Left renal pelvis (tissue), 4 donors: ENCODE measurements around the gene ALG14. TPM values are rescaled to one million over a fixed set of nuclear protein-coding genes. Genes with fewer than 3 reads are reported as not detected.

Experiments
- DNase-seq, 4 donors: peaks; one replicate each; pipeline ENCODE4 v3.0.0-alpha.2; 2013; ENCODE audit warnings: low read depth in 4 of 4, low spot score in 3 of 4
- polyA plus RNA-seq, 4 donors: library from polyadenylated mRNA; unstranded; fragments of 120-200 nt; gene quantifications; one replicate each; pipeline ENCODE4 v1.2.1, GENCODE V29; 2013; ENCODE audit not compliant: insufficient read length in 4 of 4

The ALG14 gene
- polyA plus RNA-seq, 4 donors, result 11.0 to 18.1 (median 13.3) TPM

DNA sequence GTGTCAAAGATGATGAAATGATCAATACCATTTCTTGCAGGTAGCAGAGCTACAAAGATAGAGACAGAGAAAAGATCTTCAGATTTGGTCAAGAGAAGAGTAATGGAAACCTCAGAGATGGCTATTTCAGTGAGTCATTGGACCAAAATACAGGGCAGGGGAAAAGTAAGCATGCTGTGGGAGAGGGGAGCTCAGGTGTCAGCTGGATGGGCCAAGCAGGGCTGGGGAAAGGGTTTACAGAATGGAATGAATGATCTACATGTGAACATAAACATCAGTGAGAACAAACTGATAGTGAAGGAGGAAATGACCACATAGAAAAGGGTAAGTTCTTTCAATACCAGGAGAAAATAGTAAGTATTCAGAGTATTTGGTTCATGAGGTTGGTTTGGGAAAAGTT is 84.4 kb downstream of the ALG14 start:
- no peak for DNase-seq

DNA sequence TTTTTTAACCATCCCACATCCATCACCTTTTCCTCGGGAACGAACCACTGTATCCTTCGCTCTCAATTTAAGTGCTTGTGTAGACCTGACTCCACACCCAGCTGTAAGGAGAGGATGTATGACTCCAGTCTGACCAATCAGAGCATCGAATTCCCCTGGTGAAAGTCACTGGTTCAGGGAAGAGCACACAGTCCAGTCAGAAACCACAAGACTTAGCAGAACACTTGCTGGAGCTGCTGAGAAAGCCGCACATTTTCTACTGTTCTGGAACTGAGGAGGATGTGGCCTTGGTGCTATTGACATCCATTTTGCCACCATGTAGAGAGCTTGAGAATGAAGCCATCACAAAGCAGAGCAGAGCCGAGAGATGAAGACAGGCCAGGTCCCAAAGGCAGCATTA is 86.0 kb downstream of the ALG14 start:
- no peak for DNase-seq

DNA sequence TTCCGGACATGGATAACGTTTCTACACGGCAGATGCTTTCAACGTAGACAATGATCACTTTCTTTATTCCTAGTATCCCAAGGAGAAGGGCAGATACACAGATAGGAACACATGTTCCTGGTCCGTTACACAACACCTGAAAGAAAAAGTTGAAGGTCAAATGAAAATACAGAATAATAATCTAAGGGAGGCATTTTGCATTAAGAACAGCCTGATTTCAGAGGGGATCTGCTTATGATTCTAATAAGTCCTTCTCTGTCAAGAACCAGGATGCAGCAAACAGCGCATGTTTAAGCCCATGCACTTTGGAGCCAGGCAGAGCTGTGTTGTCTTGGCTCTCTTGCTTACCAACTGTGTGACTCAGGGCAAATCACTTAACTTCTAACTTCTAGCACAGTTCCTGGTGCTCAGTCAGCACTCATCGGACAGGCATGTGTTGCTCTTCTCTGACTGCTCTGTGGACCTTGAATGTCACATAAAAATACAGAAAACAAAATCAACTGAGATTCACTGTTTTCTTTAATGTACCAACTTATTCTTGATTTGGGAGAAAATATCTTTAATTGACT is 89.5 kb downstream of the ALG14 start:
- no peak for DNase-seq

DNA sequence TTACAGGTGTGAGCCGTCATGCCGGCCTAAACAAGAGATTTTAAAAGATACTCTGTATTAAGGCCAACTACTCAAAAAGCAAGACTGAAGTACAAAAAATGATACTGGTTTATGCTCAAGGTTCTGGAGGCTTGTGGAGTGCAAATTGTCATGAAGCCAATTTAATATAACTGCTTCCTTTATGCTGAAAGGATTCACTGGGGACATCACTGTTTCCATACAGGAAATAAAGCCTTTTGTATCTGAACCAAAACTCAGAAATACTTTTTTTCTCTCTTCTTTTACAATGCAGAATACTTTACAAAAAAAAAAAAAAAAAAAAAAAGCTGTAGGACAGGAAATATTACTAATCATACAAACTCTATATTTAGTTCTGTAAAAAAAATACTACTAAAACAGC is 90.4 kb downstream of the ALG14 start:
- DNase-seq, result no peak

GRCh38 chr1:94981575-94981973 is 91.2 kb downstream of the ALG14 start:
- DNase-seq, result no peak

- no peak for DNase-seq
Observed at GRCh38 chr1:94980582-94981574, 91.9 kb downstream of the ALG14 start.

DNA sequence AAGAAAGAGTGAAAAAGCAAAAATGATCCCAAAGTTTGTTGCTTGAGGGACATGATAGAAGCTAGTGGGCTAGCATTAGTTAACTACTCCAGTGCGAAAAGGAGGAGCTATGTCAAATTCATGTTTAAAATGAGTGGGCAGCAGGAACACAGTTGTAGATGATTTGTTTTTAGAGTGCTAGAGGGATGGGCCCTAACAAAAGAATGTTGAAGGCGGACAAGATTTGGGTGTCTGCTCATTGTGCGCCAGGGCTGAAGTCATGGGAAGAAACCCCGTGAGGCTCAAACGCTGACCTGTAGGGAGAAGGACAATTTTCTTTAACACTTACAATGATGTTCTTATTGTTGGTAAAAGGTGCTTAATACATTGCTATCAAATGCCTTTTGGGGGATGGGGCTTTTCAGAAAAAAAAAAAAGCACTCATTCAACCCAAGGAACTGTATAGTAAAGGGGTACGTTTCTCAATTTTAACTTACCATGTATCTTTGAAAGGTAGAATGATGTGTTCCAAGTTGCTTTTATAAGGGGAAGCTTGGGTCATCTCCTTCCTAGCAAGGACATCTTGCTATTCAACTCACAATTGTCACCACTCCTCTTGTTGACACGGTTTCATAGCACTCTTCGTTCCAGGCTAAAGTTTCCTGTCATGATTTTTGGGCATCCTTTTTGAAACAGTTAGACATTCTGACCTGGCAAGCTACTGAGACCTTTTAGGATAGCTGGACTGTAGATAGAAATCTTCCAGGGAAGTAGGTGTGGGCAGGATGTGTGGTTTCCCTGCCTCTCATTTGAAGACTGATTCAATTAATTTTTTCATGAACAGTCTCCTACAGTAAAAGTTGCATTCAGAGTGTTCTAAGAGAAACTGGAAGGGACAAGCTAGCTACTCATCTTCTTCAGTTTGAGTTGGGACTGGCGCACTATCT is 92.8 kb downstream of the ALG14 start:
- DNase-seq, result no peak

DNA sequence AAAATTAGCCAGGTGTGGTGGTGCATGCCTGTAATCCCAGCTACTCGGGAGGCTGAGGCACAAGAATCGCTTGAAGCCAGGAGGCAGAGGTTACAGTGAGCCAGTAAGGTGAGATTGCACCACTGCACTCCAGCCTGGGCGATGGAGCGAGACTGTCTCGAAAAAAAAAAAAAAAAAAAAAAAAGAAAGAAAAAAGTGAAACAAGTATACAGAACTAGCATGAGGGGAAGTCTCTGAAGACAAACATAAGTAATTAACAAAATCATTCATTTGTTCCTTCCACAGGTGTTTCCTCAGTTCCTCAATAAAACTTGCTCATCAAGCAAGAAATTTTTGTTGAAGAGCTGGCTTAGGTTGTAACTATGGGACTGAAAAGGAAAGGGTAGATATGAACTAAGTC is 93.6 kb downstream of the ALG14 start:
- no peak for DNase-seq

- no peak for DNase-seq
Observed at GRCh38 chr1:94978401-94978800, 94.3 kb downstream of the ALG14 start.

GRCh38 chr1:94976971-94977548 is 95.7 kb downstream of the ALG14 start:
- DNase-seq, result no peak

DNA sequence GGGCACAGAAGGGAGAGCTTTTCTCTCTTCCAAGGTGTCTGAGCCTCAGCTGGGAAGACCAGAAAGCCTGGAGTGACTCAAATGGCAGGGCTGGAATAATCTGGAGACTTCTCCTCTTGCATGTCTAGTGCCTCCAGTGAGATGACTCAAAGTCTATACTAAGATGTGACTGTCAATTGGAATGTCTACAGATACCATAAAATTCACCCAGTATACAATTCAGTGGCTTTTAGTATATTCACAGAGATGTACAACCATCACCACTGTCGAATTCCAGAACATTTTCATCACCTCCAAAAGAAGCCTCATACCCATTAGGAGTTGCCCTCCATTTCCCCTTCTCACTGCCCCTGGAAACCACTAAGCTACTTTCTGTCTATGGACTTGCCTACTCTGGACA is 97.9 kb downstream of the ALG14 start:
- no peak for DNase-seq

GRCh38 chr1:94974241-94974640 is 98.5 kb downstream of the ALG14 start:
- DNase-seq, result no peak

DNA sequence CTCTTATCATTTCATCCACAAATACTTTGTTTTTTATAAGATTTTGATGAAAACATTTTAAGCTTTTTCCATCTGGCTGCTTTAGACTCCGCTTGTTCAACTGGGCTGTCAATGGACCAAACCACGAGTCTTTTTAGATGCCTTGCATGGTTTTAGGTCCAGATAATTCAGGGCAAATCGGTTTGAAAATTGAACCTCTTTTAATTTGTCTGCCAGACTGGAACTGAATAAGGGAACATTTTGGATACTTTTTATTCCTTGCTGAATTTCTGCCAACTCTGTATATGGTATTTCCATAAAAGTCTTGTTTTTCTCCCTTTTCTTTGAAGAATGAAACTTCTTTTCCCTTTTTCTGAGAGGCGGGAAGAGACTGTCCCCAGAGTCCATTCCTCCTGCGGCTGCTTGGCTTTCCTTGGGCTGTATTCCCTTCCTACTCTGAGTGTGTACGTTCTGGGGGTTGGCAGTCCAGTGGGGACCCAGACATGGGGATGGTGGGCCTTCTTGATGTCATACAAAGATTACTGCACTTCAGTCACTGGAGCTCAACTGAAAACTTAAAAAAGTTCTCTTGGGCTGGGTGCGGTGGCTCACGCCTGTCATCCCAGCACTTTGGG is 99.3 kb downstream of the ALG14 start:
- no peak for DNase-seq

- no peak for DNase-seq
Observed at GRCh38 chr1:94971491-94971924, 101.2 kb downstream of the ALG14 start.

DNA sequence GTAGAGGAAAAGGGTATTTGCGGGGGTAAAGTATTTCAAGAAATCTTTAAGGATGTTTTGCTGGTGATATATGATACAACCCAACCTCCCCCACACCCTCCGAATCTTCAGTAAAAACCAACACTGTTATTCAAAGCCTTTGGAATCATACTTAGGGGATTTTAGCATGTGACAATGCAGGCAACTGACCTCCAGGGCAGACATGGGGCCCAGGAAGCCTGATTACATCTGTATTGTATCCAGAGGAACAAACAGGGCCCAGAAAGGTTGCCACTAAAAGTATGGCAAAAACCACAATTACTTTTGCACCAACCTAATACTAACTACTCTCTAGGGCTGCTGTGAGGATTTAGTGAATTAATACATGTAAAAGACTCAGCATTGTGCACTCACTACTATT is 102.0 kb downstream of the ALG14 start:
- DNase-seq, result no peak

DNA sequence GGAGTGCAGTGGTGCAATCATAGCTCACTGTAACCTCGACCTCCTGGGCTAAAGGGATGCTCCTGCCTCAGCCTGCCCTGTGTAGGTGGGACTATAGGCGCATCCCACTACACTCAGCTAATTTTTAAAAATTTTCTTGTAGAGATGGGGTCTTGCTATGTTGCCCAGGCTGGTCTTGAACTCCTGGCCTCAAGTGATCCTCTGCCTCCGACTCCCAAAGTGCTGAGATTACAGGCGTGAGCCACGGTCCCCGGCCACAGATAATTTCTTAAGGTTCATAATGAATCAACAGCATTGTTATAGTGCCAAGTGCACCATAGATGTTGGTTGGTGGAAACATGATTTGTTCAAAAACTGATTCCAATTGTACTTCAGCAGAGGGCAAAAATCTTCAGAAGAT is 103.6 kb downstream of the ALG14 start:
- DNase-seq, result no peak

GRCh38 chr1:94966033-94966432 is 106.7 kb downstream of the ALG14 start:
- no peak for DNase-seq

GRCh38 chr1:94963864-94964263 is 108.9 kb downstream of the ALG14 start:
- no peak for DNase-seq

DNA sequence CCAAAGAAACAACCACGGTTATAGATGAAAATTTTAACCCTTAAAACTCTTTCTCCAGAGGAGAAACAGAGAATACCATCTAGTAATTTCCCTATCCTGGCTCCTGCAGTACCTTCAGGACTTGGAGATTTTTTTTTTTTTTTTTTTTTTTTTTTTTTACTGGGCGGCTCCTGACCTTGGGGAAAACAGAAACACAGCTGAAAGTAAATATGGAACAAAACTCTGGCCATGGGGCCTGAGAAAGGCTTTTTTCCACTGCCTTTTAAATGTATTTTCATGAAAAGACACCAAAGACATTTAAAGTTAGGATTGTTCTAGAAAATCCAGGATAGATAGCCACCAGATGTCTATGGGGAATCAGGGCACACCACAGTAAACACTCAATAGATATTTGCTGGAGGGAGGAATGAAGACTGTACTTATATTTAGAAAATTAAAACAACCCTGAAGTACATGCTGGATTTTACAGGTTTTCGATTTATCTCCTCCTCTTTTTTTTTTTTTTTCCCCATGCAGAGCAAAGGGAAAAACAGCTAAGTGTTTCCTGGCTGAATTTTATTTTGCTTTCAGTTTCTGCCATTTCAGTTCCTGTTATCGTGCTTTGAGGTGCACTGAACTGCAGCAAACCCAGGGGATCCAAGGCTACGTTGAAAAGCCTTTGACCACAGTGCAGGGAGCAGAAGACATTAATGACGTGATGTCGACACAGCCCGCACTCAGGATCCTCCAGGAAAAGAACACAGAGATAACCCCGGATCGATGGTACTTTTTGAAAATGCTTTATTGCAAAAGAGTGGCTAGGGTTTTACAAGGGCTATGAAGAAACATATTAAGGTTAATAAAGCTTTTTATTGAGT is 110.1 kb downstream of the ALG14 start:
- DNase-seq, result no peak
